A549 (cell line): ENCODE results near the gene ASGR1. TPM values are rescaled to one million over a fixed set of nuclear protein-coding genes. Genes with fewer than 3 reads are reported as not detected.

Experiments used
- ATAC-seq, 2 experiments: fragments of 200-7000 bp in 1 of 2; fragments of >200 bp in 1 of 2; cut with Nextera tagmentation in 1 of 2; cut with Tn5 transposase in 1 of 2; 3 replicates each; pipeline versions ENCODE4 v1.8.0 to v1.9.1; 2018 to 2020; ENCODE audit warnings: mild to moderate bottlenecking in 1 of 2, moderate library complexity in 1 of 2
- CTCF ChIA-PET: fragments of 300-600 bp; sonication (Branson Sonifier 250); formaldehyde crosslinking; extraction: SDS; loops from one replicate; lab custom pipeline; 2021; ENCODE audit warnings: antibody characterized with exemption, inconsistent platforms; lab: Yijun Ruan, JAX
- POLR2A ChIA-PET: fragments of 350-600 bp; formaldehyde crosslinking; extraction: SDS; loops from one replicate; lab custom pipeline; 2021; ENCODE audit warnings: antibody characterized with exemption, inconsistent platforms; lab: Yijun Ruan, JAX
- DNase-seq, 2 experiments: peaks; one replicate each; pipeline versions ENCODE4 v3.0.0 to v3.0.0-alpha.2; 2011 to 2016; ENCODE audit warnings: low read depth in 1 of 2, low spot score in 1 of 2
- FAIRE-seq: peaks from 2 replicates; lab custom pipeline; 2011; peaks lifted over from hg19 to GRCh38; lab: Jason Lieb, UNC
- H3K27ac ChIP-seq, 2 experiments: fragments of >200 bp; sonication (Bioruptor Twin); formaldehyde crosslinking; 3 replicates each; pipeline ENCODE4 v1.5.1; 2016 to 2017
- H3K4me1 ChIP-seq: fragments of >200 bp; sonication (Bioruptor Twin); formaldehyde crosslinking; 3 replicates; pipeline ENCODE4 v1.6.1; 2016
- H3K4me2 ChIP-seq: fragments of >200 bp; sonication (Bioruptor Twin); formaldehyde crosslinking; 3 replicates; pipeline ENCODE4 v1.6.1; 2016
- H3K4me3 ChIP-seq: fragments of >200 bp; sonication (Bioruptor Twin); formaldehyde crosslinking; 3 replicates; pipeline ENCODE4 v1.5.1; 2016
- H3K9me3 ChIP-seq: fragments of >200 bp; sonication (Bioruptor Twin); formaldehyde crosslinking; 3 replicates; pipeline ENCODE4 v1.6.1; 2016
- BHLHE40 ChIP-seq: IDR thresholded peaks from 2 replicates; pipeline ENCODE4 v1.6.1; 2012; ENCODE audit warnings: low read depth, low read length, inconsistent platforms
- EHF ChIP-seq: fragments of 250-450 bp; sonication (Bioruptor Pico); IDR thresholded peaks from 2 replicates; pipeline ENCODE4 v1.5.0; 2020; ENCODE audit warnings: mild to moderate bottlenecking
- FOSB ChIP-seq: fragments of 250-450 bp; sonication (Bioruptor Pico); IDR thresholded peaks from 2 replicates; pipeline ENCODE4 v1.5.0; 2020; ENCODE audit warnings: mild to moderate bottlenecking, moderate library complexity
- FOSL2 ChIP-seq, 2 experiments: fragments of 450-650 bp in 1 of 2; fragments of >200 bp in 1 of 2; sonication (Bioruptor Twin) in 1 of 2; formaldehyde crosslinking; IDR thresholded peaks; 2 replicates each; pipeline versions ENCODE4 v1.5.0 to v1.6.1; 2016 to 2020; ENCODE audit warnings: mild to moderate bottlenecking in 1 of 2, moderate library complexity in 1 of 2
- HOXB13 ChIP-seq: fragments of 250-450 bp; sonication (Bioruptor Pico); IDR thresholded peaks from 2 replicates; pipeline ENCODE4 v1.5.0; 2020; ENCODE audit warnings: low read depth, mild to moderate bottlenecking, moderate library complexity
- KDM1A ChIP-seq: fragments of 200-600 bp; sonication (generic); IDR thresholded peaks from 2 replicates; pipeline ENCODE4 v1.6.1; 2016; ENCODE audit warnings: low read depth, mild to moderate bottlenecking
- MAFK ChIP-seq: fragments of 450-650 bp; IDR thresholded peaks from 2 replicates; pipeline ENCODE4 v1.6.1; 2014; ENCODE audit not compliant: partially characterized antibody
- MYC ChIP-seq: IDR thresholded peaks from 2 replicates; pipeline ENCODE4 v1.6.1; 2012; ENCODE audit warnings: mild to moderate bottlenecking, inconsistent platforms, low read length, improper control_type of control experiment, borderline replicate concordance
- NPAS2 ChIP-seq: fragments of 250-450 bp; sonication (Bioruptor Pico); IDR thresholded peaks from 2 replicates; pipeline ENCODE4 v1.8.0; 2022; ENCODE audit warnings: mild to moderate bottlenecking, moderate library complexity, borderline replicate concordance
- NR3C1 ChIP-seq: fragments of >200 bp; sonication (Bioruptor Twin); formaldehyde crosslinking; IDR thresholded peaks from 3 replicates; pipeline ENCODE4 v1.6.1; 2017
- POLR2AphosphoS2 ChIP-seq: conservative IDR thresholded peaks from 2 replicates; pipeline ENCODE4 v1.6.1; 2012; ENCODE audit warnings: low read length, improper control_type of control experiment, inconsistent platforms
- RFX5 ChIP-seq: fragments of 450-650 bp; IDR thresholded peaks from 2 replicates; pipeline ENCODE4 v1.7.1; 2014; ENCODE audit warnings: antibody characterized with exemption, mild to moderate bottlenecking, moderate library complexity
- RNF2 ChIP-seq: fragments of 200-600 bp; sonication (generic); IDR thresholded peaks from 2 replicates; pipeline ENCODE4 v1.6.1; 2016; ENCODE audit warnings: low read depth, mild to moderate bottlenecking, antibody characterized with exemption, moderate library complexity, borderline replicate concordance
- TFCP2L1 ChIP-seq: fragments of 250-450 bp; sonication (Bioruptor Pico); IDR thresholded peaks from 2 replicates; pipeline ENCODE4 v1.5.0; 2021; ENCODE audit warnings: mild to moderate bottlenecking
- TP53 ChIP-seq: fragments of 250-450 bp; sonication (Bioruptor Pico); IDR thresholded peaks from 2 replicates; pipeline ENCODE4 v1.5.0; 2021; ENCODE audit warnings: mild to moderate bottlenecking, moderate library complexity
- ZC3H11A ChIP-seq: fragments of 450-650 bp; IDR thresholded peaks from 2 replicates; pipeline ENCODE4 v1.6.1; 2014; ENCODE audit warnings: antibody characterized with exemption, mild to moderate bottlenecking
- WGBS: methylation state at CpG from one replicate; pipeline ENCODE4 v1.1.6; 2017; ENCODE audit errors: missing lambda C conversion rate; 5-methylcytosine and 5-hydroxymethylcytosine counted together
- polyA plus RNA-seq, 4 experiments: library from polyadenylated mRNA; depleted of rRNA in 3 of 4; stranded (reverse); fragments of >200 nt; fragmentation: RNase III in 1 of 4; extraction: RNeasy Plus Mini Kit Qiagen cat#74134 plus additional on column Dnase treatment in 1 of 4; gene quantifications; 2 replicates in 3 of 4; 3 replicates in 1 of 4; pipeline ENCODE4 v1.2.3, GENCODE V29; 2011 to 2017
- TF ChIP-seq, protein P1 (sequence below): fragments of >200 bp; sonication (Bioruptor Twin); formaldehyde crosslinking; IDR thresholded peaks from 3 replicates; pipeline ENCODE4 v1.5.1; 2016
- TF ChIP-seq, protein P2 (sequence below): IDR thresholded peaks from 2 replicates; pipeline ENCODE4 v1.6.1; 2012; ENCODE audit warnings: low read depth, borderline replicate concordance
- TF ChIP-seq, protein P3 (sequence below): fragments of 250-450 bp; sonication (Bioruptor Pico); IDR thresholded peaks from 2 replicates; pipeline ENCODE4 v1.5.0; 2021; ENCODE audit warnings: mild to moderate bottlenecking, moderate library complexity, borderline replicate concordance
- TF ChIP-seq, protein P4 (sequence below): fragments of 250-450 bp; sonication (Bioruptor Pico); IDR thresholded peaks from 2 replicates; pipeline ENCODE4 v1.5.0; 2020; ENCODE audit warnings: low read depth, mild to moderate bottlenecking, moderate library complexity

Gene ASGR1
- polyA plus RNA-seq, 2 of the 4 experiments (the other 2 are of a cell fraction): 1.6 to 2.6 TPM

DNA sequence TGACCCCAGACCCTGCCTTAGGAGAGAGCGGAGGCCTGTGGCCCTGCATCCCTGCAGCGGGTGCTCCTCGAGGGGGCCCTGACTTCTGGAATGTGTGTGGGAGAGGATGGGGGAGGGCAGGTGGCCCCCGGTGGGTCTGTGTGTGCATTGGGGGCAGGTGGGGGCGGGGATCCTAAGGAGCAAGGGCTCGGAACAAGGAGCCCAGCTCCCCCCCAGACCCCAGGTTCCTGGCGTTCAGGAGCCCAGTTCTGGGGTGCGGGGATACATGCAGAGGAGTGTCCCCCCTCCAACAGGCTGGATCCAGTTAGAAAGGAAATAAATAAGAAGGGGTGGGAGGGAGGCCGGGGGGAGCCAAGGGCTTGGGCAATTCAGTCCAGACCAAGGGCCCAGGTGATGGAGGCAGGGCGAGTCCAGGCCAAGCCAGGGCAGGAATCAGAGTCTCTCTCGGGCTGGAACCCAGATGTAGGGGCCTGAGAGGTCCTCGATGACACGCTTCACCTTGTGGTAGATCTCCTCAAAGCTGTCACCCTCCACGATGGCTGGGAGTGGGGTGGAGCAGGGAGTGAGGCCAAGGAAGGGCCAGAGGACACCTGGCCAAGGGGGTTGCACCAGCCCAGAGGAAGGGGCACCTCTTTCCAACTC, 11.2 kb upstream of the ASGR1 start (continued):
- TF ChIP-seq, protein P1, sequence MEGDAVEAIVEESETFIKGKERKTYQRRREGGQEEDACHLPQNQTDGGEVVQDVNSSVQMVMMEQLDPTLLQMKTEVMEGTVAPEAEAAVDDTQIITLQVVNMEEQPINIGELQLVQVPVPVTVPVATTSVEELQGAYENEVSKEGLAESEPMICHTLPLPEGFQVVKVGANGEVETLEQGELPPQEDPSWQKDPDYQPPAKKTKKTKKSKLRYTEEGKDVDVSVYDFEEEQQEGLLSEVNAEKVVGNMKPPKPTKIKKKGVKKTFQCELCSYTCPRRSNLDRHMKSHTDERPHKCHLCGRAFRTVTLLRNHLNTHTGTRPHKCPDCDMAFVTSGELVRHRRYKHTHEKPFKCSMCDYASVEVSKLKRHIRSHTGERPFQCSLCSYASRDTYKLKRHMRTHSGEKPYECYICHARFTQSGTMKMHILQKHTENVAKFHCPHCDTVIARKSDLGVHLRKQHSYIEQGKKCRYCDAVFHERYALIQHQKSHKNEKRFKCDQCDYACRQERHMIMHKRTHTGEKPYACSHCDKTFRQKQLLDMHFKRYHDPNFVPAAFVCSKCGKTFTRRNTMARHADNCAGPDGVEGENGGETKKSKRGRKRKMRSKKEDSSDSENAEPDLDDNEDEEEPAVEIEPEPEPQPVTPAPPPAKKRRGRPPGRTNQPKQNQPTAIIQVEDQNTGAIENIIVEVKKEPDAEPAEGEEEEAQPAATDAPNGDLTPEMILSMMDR: no peak
- TF ChIP-seq TP53 (no peak), EHF (no peak), BHLHE40 (no peak), RNF2 (no peak), NPAS2 (CRISPR knock-in tag) (no peak), MYC (no peak), FOSB (CRISPR knock-in tag) (no peak)
- TF ChIP-seq, protein P2, sequence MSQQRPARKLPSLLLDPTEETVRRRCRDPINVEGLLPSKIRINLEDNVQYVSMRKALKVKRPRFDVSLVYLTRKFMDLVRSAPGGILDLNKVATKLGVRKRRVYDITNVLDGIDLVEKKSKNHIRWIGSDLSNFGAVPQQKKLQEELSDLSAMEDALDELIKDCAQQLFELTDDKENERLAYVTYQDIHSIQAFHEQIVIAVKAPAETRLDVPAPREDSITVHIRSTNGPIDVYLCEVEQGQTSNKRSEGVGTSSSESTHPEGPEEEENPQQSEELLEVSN: no peak

DNA sequence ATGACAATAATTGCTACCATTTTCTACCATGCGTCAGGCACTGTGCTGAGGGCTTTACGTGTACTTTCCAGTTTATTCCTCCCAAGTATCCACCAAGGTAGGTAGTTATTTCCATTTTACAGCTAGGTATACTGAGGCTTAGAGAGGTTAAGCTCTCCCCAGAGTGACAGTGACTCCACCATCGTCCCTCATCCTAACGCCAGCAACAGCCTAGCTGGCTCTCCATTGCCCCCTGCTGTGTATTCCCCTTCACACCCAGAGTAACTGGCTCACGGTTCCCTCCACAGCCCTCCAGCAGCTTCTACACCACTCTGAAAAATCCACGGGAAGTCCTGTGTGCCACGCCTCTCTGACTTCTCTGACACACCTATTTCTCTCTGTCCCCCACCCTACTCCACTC, 7.1 kb upstream of the ASGR1 start:
- FAIRE-seq (no peak), ATAC-seq (peak; percentile 46 to 63; a peak in 4 of 6 replicates), DNase-seq (peak; percentile 37 to 53)
- TF ChIP-seq KDM1A (peak; percentile 77; the same call in 1 of the 2 replicates), POLR2AphosphoS2 (no peak)
- TF ChIP-seq, protein P3, sequence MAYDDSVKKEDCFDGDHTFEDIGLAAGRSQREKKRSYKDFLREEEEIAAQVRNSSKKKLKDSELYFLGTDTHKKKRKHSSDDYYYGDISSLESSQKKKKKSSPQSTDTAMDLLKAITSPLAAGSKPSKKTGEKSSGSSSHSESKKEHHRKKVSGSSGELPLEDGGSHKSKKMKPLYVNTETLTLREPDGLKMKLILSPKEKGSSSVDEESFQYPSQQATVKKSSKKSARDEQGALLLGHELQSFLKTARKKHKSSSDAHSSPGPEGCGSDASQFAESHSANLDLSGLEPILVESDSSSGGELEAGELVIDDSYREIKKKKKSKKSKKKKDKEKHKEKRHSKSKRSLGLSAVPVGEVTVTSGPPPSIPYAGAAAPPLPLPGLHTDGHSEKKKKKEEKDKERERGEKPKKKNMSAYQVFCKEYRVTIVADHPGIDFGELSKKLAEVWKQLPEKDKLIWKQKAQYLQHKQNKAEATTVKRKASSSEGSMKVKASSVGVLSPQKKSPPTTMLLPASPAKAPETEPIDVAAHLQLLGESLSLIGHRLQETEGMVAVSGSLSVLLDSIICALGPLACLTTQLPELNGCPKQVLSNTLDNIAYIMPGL (CRISPR knock-in tag): no peak
- Histone ChIP-seq H3K4me1 (peaks cover 11% of the 10 kb centered on the region), H3K27ac (no peak overlapping the region), H3K4me2 (no peak overlapping the region), H3K4me3 (no peak overlapping the region), H3K9me3 (no peaks in the 10 kb centered on the region)
- POLR2A ChIA-PET: no interaction called here
- 71% methylated on average over 7 of the region's 7 CpGs for WGBS
- CTCF ChIA-PET: interaction anchor here (2.6 to 10.7 kb wide), 3 partner anchors 9 to 139 kb away, joined by 8 to 314 read pairs (median 50); partner anchors contain the start of gene SLC16A11

DNA sequence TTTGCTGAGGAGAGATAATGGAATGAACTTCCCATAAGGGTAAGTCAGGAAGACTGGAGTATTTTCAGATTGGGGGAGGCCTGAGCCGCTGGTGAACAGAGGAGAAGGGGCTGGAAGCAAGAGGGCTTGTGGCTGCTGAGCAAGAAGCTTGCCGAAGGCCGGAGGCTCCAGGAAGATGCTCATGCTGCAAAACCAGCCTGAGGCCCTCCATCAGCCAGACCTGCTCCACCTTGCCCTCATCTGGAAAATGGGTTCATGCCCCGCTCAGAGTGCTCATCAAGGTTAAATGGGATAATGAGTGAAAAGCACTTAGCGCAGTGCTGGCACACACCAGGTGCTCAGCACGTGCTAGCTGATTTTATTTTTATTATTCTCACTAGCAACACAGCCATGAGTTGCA, 5.5 kb upstream of the ASGR1 start:
- CTCF ChIA-PET: interaction anchor here (0.8 to 10.7 kb wide), 8 partner anchors 7 to 138 kb away, joined by 3 to 314 read pairs (median 7); partner anchors contain the start of gene SLC16A11
- FAIRE-seq (no peak), ATAC-seq (no peak), DNase-seq (no peak)
- H3K4me1 ChIP-seq: peaks cover 11% of the 10 kb centered on the region
- POLR2A ChIA-PET: interaction anchor here (0.7 to 1.8 kb wide), 2 partner anchors 31 to 149 kb away, joined by 4 read pairs; partner anchors contain the start of gene SLC16A13
- H3K4me3 ChIP-seq: no peak overlapping the region
- no peak overlapping the region for H3K4me2 ChIP-seq
- no peak overlapping the region for H3K27ac ChIP-seq
- TF ChIP-seq KDM1A: peak; percentile 62; the same call in 1 of the 2 replicates
- TF ChIP-seq TFCP2L1 (CRISPR knock-in tag): no peak
- no peaks in the 10 kb centered on the region for H3K9me3 ChIP-seq
- 84% methylated on average over 6 of the region's 6 CpGs for WGBS

DNA sequence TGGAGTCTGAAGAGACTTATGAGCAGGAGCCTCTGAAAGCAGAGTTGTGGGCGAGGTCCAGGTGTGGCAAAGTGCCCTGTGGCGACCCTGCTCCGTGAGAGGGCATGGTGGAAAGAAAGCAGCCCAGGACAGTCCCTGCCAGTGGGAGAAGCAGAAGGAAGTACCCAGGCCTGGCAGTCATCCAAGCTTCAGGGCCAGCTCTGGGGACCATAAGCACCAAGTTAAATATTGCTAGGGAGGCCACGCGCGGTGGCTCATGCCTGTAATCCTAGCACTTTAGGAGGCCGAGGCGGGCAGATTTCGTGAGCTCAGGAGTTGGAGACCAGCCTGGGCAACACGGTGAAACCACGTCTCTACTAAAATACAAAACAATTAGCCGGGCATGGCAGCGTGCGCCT, 4.9 kb upstream of the ASGR1 start:
- Histone ChIP-seq H3K4me3 (no peak overlapping the region), H3K9me3 (no peaks in the 10 kb centered on the region), H3K4me2 (peak overlapping the region; percentile 29), H3K27ac (peak overlapping the region in 1 of 2 experiments; percentile 47; a peak in 3 of 6 replicates), H3K4me1 (peaks cover 17% of the 10 kb centered on the region)
- ChIA-PET POLR2A (interaction anchor here (0.7 to 1.8 kb wide), 2 partner anchors 31 to 148 kb away, joined by 4 read pairs; partner anchors contain the start of gene SLC16A13), CTCF (interaction anchor here (0.6 to 10.7 kb wide), 7 partner anchors 6 to 207 kb away, joined by 3 to 314 read pairs (median 8); partner anchors contain the start of gene SLC16A11)
- no peak for TF ChIP-seq HOXB13 (CRISPR knock-in tag)
- TF ChIP-seq, protein P4, sequence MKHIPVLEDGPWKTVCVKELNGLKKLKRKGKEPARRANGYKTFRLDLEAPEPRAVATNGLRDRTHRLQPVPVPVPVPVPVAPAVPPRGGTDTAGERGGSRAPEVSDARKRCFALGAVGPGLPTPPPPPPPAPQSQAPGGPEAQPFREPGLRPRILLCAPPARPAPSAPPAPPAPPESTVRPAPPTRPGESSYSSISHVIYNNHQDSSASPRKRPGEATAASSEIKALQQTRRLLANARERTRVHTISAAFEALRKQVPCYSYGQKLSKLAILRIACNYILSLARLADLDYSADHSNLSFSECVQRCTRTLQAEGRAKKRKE (CRISPR knock-in tag): no peak
- no peak for TF ChIP-seq MAFK
- TF ChIP-seq NR3C1: no peak
- TF ChIP-seq ZC3H11A: no peak
- no peak for TF ChIP-seq POLR2AphosphoS2
- no peak for TF ChIP-seq FOSL2 (IDR thresholded peaks at IDR 0.05)
- TF ChIP-seq FOSL2 (CRISPR knock-in tag; IDR thresholded peaks at IDR 0.05): no peak
- TF ChIP-seq BHLHE40: no peak
- no peak for TF ChIP-seq RFX5
- no peak for TF ChIP-seq KDM1A
- DNase-seq (peak in 1 of 2 experiments; percentile 51), ATAC-seq (peak; percentile 21 to 30; a peak in 3 of 6 replicates), FAIRE-seq (no peak)
- 59% methylated on average over 14 of the region's 14 CpGs for WGBS
